IMR-90 (cell line): ENCODE data around the gene PLA2G4C.

Experiments
- BHLHE40 ChIP-seq: fragments of 150-350 bp; IDR thresholded peaks from 2 replicates; pipeline ENCODE4 v1.6.1; 2016; ENCODE audit warnings: mild to moderate bottlenecking, low read depth, low read length
- CEBPB ChIP-seq: IDR thresholded peaks from 2 replicates; pipeline ENCODE4 v1.6.1; 2012; ENCODE audit warnings: low read depth, low read length, improper control_type of control experiment
- CHD1 ChIP-seq: IDR thresholded peaks from 2 replicates; pipeline ENCODE4 v1.6.1; 2012; ENCODE audit warnings: low read depth, low read length, improper control_type of control experiment
- FOS ChIP-seq: fragments of 150-350 bp; IDR thresholded peaks from 2 replicates; pipeline ENCODE4 v1.6.1; 2016; ENCODE audit warnings: low read depth, low read length
- MAZ ChIP-seq: IDR thresholded peaks from 2 replicates; pipeline ENCODE4 v1.6.1; 2012; ENCODE audit warnings: low read depth, mild to moderate bottlenecking, low read length, improper control_type of control experiment, moderate library complexity, borderline replicate concordance
- MXI1 ChIP-seq: IDR thresholded peaks from 2 replicates; pipeline ENCODE4 v1.6.1; 2012; ENCODE audit warnings: low read depth, mild to moderate bottlenecking, low read length, moderate library complexity, borderline replicate concordance
- POLR2A ChIP-seq: IDR thresholded peaks from 2 replicates; pipeline ENCODE4 v1.6.1; 2012; ENCODE audit warnings: mild to moderate bottlenecking, low read depth, low read length
- RAD21 ChIP-seq: IDR thresholded peaks from 2 replicates; pipeline ENCODE4 v1.6.1; 2012; ENCODE audit warnings: low read length, improper control_type of control experiment
- RCOR1 ChIP-seq: IDR thresholded peaks from 2 replicates; pipeline ENCODE4 v1.6.1; 2012; ENCODE audit warnings: mild to moderate bottlenecking, low read length, improper control_type of control experiment; ENCODE audit not compliant: insufficient replicate concordance
- RFX5 ChIP-seq: IDR thresholded peaks from 2 replicates; pipeline ENCODE4 v1.8.0; 2012; ENCODE audit warnings: low read depth, mild to moderate bottlenecking, low read length, moderate library complexity
- SMC3 ChIP-seq: fragments of 150-350 bp; IDR thresholded peaks from 2 replicates; pipeline ENCODE4 v1.6.1; 2016; ENCODE audit warnings: low read depth, mild to moderate bottlenecking, antibody characterized with exemption, low read length, moderate library complexity
- TF ChIP-seq, protein P1 (sequence below): conservative IDR thresholded peaks from 2 replicates; pipeline ENCODE4 v1.5.1; 2012; ENCODE audit warnings: mild to moderate bottlenecking, low read depth, low read length, improper control_type of control experiment
- TF ChIP-seq, protein P2 (sequence below): fragments of 150-350 bp; IDR thresholded peaks from 2 replicates; pipeline ENCODE4 v1.6.1; 2017; ENCODE audit warnings: mild to moderate bottlenecking, antibody characterized with exemption, low read length, low read depth
- TF ChIP-seq, protein P3 (sequence below): fragments of 150-350 bp; IDR thresholded peaks from 2 replicates; pipeline ENCODE4 v1.6.1; 2016; ENCODE audit warnings: low read depth, mild to moderate bottlenecking, low read length, moderate library complexity, borderline replicate concordance

DNA sequence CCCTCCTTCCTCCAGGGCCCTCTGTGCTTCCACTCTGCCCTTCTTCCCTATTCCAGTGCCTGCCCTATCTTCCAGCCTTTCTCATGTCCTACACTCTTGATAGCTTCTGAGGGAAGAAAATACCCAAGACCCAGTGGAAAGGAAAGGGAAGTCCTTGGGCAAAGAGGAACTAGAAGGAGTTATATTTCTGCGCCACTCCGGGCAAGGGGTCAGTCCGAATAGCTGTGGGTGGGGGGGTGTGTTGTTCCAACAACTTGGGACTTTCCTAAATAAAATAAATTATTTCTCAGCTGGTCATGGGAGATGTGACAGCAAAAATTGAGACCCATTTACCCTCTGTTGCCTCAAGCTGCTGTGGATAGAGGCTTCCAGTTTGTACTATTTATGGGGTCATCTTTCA lies 89.9 kb downstream of the PLA2G4C start:
- TF ChIP-seq, protein P1, sequence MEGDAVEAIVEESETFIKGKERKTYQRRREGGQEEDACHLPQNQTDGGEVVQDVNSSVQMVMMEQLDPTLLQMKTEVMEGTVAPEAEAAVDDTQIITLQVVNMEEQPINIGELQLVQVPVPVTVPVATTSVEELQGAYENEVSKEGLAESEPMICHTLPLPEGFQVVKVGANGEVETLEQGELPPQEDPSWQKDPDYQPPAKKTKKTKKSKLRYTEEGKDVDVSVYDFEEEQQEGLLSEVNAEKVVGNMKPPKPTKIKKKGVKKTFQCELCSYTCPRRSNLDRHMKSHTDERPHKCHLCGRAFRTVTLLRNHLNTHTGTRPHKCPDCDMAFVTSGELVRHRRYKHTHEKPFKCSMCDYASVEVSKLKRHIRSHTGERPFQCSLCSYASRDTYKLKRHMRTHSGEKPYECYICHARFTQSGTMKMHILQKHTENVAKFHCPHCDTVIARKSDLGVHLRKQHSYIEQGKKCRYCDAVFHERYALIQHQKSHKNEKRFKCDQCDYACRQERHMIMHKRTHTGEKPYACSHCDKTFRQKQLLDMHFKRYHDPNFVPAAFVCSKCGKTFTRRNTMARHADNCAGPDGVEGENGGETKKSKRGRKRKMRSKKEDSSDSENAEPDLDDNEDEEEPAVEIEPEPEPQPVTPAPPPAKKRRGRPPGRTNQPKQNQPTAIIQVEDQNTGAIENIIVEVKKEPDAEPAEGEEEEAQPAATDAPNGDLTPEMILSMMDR, result no peak
- TF ChIP-seq RCOR1, result no peak
- TF ChIP-seq RAD21, result no peak
- TF ChIP-seq, protein P2, sequence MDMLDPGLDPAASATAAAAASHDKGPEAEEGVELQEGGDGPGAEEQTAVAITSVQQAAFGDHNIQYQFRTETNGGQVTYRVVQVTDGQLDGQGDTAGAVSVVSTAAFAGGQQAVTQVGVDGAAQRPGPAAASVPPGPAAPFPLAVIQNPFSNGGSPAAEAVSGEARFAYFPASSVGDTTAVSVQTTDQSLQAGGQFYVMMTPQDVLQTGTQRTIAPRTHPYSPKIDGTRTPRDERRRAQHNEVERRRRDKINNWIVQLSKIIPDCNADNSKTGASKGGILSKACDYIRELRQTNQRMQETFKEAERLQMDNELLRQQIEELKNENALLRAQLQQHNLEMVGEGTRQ, result no peak
- no peak for TF ChIP-seq CEBPB
- TF ChIP-seq FOS, result no peak
- TF ChIP-seq RFX5, result no peak
- TF ChIP-seq CHD1, result no peak
- no peak for TF ChIP-seq POLR2A
- TF ChIP-seq, protein P3, sequence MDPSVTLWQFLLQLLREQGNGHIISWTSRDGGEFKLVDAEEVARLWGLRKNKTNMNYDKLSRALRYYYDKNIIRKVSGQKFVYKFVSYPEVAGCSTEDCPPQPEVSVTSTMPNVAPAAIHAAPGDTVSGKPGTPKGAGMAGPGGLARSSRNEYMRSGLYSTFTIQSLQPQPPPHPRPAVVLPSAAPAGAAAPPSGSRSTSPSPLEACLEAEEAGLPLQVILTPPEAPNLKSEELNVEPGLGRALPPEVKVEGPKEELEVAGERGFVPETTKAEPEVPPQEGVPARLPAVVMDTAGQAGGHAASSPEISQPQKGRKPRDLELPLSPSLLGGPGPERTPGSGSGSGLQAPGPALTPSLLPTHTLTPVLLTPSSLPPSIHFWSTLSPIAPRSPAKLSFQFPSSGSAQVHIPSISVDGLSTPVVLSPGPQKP, result no peak
- no peak for TF ChIP-seq BHLHE40
- no peak for TF ChIP-seq SMC3
- TF ChIP-seq MAZ, result no peak
- no peak for TF ChIP-seq MXI1
